GM12801 (cell line): ENCODE measurements around the gene DNAH8.

ENCODE experiments used
- TF ChIP-seq, protein P1 (sequence below): IDR thresholded peaks from one replicate; pipeline ENCODE4 v1.5.1; 2011; ENCODE audit warnings: control low read depth; ENCODE audit not compliant: insufficient read length; ENCODE audit errors: extremely low read depth

The DNAH8 gene

DNA sequence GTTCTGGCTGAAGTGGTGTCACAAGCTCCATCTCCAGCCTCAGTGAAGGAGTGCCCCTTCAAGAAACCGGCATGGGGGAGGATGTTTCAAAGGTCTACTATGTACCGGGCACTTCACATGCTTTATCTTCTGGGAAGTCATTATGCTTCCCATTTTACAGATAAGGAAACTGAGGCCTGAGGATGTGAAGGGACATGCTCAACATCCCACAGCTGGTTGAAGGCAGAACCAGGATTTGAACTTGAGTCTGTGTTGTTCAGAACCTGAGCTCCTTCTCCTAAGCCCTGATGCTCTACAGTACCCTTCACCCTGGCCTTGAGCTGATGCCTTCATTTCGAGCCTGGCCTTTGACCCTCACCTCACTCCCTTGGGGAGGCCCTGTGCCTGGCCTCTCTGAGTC is 346.5 kb downstream of the DNAH8 start:
- TF ChIP-seq, protein P1, sequence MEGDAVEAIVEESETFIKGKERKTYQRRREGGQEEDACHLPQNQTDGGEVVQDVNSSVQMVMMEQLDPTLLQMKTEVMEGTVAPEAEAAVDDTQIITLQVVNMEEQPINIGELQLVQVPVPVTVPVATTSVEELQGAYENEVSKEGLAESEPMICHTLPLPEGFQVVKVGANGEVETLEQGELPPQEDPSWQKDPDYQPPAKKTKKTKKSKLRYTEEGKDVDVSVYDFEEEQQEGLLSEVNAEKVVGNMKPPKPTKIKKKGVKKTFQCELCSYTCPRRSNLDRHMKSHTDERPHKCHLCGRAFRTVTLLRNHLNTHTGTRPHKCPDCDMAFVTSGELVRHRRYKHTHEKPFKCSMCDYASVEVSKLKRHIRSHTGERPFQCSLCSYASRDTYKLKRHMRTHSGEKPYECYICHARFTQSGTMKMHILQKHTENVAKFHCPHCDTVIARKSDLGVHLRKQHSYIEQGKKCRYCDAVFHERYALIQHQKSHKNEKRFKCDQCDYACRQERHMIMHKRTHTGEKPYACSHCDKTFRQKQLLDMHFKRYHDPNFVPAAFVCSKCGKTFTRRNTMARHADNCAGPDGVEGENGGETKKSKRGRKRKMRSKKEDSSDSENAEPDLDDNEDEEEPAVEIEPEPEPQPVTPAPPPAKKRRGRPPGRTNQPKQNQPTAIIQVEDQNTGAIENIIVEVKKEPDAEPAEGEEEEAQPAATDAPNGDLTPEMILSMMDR, result no peak

DNA sequence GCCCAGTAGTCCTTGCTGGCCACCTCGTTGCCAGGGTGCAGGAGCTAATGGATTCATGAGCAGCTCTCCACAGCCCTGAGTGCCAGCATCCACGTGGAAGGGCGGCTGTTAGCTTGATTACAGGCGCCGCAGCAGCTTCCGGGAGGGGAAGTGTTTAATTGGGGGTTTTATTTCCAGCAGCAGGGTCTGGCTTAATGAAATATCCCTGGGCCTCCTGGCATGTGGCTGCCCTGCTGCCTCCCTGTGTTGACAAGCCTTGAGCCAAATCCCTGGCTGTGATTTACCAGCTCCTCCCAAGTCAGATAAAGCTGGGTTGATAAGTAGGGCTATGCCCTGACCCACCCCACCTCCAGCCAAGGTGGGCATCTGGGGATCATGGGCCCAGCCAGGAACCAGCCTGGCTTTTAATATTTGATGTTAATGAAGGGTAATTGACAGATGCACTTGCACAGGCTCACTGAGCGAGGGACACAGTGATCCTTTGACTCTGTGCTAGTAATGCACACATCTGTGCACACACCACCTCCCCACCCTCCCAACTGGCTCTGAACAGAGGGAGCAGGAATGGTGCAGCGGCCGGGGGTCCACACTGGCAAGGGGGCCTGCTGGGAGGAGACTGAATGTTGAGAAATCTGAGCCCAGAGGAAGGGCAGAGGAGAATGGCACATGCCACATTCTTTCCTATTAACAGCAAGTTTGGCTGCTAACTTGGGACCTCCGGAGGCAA is 347.1 kb downstream of the DNAH8 start:
- TF ChIP-seq, protein P1, result no peak

DNA sequence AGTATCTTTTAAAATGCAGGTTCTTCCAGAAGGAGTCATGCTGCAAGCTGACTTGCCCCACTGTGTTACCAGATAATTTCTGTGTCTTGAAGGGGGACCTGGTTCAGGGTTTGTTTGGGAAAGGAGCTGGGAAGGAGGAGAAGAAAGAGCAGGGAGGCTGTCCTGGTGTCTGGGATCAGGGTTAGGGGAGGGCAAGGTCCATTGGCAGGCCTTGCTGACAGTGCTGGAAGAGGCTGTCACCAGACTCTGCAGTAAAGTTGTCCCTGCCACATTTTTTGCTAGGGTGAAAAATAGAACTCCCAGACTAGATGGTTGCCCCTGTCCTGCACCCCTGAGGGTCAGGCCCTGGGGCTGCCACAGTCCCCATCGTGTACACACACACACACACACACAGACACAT is 348.4 kb downstream of the DNAH8 start:
- TF ChIP-seq, protein P1, result no peak

DNA sequence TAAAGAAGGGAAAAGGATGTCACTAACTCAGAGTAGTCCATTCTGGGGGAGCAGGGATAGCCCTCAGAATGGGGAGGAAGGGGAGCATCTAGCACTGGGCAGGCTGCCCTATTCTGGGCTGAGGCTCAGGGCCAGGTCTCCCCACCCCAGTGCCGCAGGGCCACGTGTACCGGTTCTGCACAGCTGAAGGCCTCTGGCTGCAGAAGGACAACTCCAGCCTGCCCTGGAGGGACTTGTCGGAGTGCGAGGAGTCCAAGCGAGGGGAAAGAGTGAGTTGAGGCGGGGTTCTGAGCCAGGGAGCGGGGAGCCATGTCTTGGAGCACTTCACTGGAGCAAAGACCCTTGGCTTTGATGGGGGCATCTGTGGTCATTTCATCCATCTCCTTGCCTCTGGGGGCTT is 350.4 kb downstream of the DNAH8 start:
- TF ChIP-seq, protein P1, result no peak

DNA sequence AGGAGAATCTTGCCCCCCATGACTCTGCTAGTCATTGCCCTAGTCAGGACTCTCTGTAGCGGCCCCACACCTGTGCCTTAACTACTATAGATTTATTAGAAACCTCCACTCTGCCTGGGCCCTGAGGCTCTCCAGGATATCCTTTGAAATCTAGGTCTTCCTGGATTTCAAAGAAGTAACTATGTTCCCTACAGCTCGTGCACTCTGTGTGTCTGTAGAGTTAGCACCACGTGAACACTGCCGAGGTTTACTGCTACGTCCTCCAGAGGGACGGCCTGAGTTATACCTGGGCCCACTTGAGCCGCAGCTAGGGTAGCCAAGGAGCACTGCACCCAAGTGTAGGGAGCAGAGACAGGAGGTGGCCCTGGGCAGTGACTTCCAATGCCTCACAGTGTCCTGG is 353.3 kb downstream of the DNAH8 start:
- TF ChIP-seq, protein P1, result no peak

DNA sequence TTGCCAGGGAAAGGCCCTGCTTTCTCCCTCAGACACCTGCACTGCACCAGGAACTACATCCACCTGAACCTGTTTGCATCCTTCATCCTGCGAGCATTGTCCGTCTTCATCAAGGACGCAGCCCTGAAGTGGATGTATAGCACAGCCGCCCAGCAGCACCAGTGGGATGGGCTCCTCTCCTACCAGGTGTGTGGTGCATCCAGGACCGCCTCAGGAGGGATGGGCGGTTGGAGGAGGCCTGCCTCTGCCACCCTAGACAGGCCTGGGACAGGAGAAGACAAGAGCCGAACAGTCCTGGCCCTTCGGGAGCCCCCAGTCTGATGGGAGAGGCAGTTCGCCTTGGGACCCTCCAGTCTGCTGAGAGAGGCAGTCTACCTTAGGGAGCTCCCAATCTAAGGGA is 357.7 kb downstream of the DNAH8 start:
- TF ChIP-seq, protein P1, result no peak

DNA sequence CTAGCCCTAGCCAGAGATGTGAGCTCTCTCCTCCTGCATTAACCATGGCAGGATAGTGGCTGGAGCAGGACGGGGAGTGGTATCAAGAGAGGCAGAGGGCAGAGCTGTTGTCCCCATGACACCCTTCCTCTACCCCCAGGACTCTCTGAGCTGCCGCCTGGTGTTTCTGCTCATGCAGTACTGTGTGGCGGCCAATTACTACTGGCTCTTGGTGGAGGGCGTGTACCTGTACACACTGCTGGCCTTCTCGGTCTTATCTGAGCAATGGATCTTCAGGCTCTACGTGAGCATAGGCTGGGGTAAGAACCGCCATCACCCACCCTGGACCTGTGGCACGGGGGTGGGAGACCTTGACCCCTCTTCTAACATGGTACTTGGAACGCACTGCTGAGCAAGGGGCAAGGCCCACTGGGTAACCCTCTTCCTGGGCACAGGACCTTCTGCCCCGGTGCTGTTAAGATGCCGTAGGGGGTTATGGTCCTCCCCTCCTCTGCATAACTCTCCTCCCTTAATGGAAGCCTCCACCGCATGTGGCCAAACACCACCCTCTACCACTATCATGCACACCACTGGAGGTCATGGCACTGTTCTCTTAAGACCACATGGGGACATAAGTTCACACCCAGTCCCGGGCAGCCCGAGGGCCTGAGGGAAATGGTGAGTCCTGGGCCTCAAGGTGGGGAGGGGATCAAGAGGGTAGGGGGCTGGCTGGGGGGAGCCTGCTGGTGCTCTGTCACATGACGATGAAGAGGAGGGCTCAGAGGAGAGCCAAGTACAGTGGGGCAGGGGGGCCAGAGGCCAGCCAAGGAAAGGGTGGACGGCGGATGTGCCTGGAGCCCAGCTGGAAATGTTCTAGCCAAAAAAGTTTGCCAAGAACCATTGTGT is 358.6 kb downstream of the DNAH8 start:
- TF ChIP-seq, protein P1, result no peak
